Esophagus muscularis mucosa (tissue), 3 donors: ENCODE results near the gene ASTN2.

ENCODE experiments used
- POLR2A ChIP-seq: fragments of 450-650 bp; IDR thresholded peaks from one replicate; pipeline ENCODE4 v1.6.1; 2017; ENCODE audit warnings: antibody characterized with exemption, moderate library complexity, mild to moderate bottlenecking, low read depth
- POLR2AphosphoS5 ChIP-seq, 2 donors: sonication (generic); formaldehyde crosslinking; IDR thresholded peaks; one replicate each; pipeline ENCODE4 v1.6.1; 2017; ENCODE audit warnings: antibody characterized with exemption in 2 of 2
- TF ChIP-seq, protein P1 (sequence below), 3 experiments: fragments of 200-600 bp in 2 of 3; fragments of 450-650 bp in 1 of 3; sonication (generic) in 2 of 3; IDR thresholded peaks; one replicate each; pipeline ENCODE4 v1.5.1; 2017 to 2019; ENCODE audit warnings: antibody characterized with exemption in 3 of 3, mild to moderate bottlenecking in 2 of 3, moderate library complexity in 1 of 3

DNA sequence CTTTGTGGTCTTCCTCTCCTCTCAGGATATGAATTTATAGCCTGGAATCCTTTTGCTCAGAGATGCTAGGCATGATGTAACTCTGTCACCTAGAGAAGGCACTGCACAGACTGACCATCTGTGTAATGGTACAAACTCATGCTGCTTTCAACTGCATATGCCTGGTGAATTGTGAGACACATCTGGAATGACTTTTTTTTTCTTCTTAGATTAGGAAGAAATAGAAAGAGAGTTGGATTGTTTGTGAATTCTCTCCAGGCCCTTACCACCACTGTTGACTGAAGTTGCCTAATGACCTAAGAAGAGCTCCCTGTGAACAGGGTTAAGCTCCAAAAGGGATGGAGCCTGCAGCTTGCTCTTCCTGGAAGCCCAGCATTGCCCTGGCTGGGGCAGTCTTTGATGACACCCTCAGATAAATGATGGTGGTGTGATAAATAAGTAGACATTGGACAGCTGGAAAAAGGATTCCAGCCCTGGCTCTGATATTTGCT, 775.6 kb downstream of the ASTN2 start:
- TF ChIP-seq, protein P1, sequence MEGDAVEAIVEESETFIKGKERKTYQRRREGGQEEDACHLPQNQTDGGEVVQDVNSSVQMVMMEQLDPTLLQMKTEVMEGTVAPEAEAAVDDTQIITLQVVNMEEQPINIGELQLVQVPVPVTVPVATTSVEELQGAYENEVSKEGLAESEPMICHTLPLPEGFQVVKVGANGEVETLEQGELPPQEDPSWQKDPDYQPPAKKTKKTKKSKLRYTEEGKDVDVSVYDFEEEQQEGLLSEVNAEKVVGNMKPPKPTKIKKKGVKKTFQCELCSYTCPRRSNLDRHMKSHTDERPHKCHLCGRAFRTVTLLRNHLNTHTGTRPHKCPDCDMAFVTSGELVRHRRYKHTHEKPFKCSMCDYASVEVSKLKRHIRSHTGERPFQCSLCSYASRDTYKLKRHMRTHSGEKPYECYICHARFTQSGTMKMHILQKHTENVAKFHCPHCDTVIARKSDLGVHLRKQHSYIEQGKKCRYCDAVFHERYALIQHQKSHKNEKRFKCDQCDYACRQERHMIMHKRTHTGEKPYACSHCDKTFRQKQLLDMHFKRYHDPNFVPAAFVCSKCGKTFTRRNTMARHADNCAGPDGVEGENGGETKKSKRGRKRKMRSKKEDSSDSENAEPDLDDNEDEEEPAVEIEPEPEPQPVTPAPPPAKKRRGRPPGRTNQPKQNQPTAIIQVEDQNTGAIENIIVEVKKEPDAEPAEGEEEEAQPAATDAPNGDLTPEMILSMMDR (IDR thresholded peaks at IDR 0.05), result no peak
- TF ChIP-seq POLR2A (no peak), POLR2AphosphoS5 (IDR thresholded peaks at IDR 0.05) (no peak)
